ENCODE results near the gene DCUN1D4. TPM values are rescaled to one million over a fixed set of nuclear protein-coding genes. Genes with fewer than 3 reads are reported as not detected.
A peak's percentile ranks its signal among the peaks of the same experiment; 100 is the strongest.

DCUN1D4 gene
- total RNA-seq, 1 experiment from 2014 or later, result 50.2 TPM

GRCh38 chr4:51844153-51845054 is 1.5 kb downstream of the DCUN1D4 start:
- peak overlapping the region; percentile 74 for H3K9ac ChIP-seq (ENCODE audit: low read length)
- H3K27me3 ChIP-seq (ENCODE audit: insufficient read depth, low read length), result no peaks in the 10 kb centered on the region
- H3K36me3 ChIP-seq (ENCODE audit: control insufficient read depth in 1 of 2, insufficient read depth in 2 of 2, low read length in 2 of 2), result 0 out of 4 replicates have a peak, but pooled peaks cover 0 to 4% of the 10 kb centered on the region in 2 experiments
- H3K27ac ChIP-seq (ENCODE audit: low read depth, low read length), result peak overlapping the region; percentile 60
- peaks cover 11 to 15% of the 10 kb centered on the region in 2 experiments; a peak in 3 of 4 replicates for H3K4me1 ChIP-seq (ENCODE audit: control insufficient read depth in 1 of 2, insufficient read depth in 2 of 2, low read length in 2 of 2)
- ATAC-seq, result peak; percentile 54
- no TSS peak for BruUV-seq (replicated peaks)
- ChIA-PET CTCF (no interaction called here), POLR2A (no interaction called here), RAD21 (ENCODE audit: low non-redundant PET in 1 of 2, low total read pairs in 2 of 2, uncharacterized antibody in 2 of 2, unreplicated experiment in 2 of 2) (no interaction called here)
- peak overlapping the region; percentile 94 for H3K4me2 ChIP-seq (ENCODE audit: low read length)
- H3K9me3 ChIP-seq (ENCODE audit: control insufficient read depth in 1 of 2, insufficient read depth in 1 of 2, low read depth in 1 of 2, low read length in 2 of 2), result no peaks in the 10 kb centered on the region
- TF ChIP-seq, protein P1, sequence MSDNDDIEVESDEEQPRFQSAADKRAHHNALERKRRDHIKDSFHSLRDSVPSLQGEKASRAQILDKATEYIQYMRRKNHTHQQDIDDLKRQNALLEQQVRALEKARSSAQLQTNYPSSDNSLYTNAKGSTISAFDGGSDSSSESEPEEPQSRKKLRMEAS (IDR thresholded peaks at IDR 0.05), result peak; percentile 94
- TF ChIP-seq CEBPB (IDR thresholded peaks at IDR 0.05; ENCODE audit: low read depth), result no peak
- no peak for TF ChIP-seq SRF (IDR thresholded peaks at IDR 0.05; ENCODE audit: low read depth)
- TF ChIP-seq ZFX (IDR thresholded peaks at IDR 0.05), result peak; percentile 33; the same call in 1 of the 2 replicates
- no peak for TF ChIP-seq ZNF274 (IDR thresholded peaks at IDR 0.05; ENCODE audit: low read depth, low read length)
- TF ChIP-seq TCF7L2 (IDR thresholded peaks at IDR 0.05; ENCODE audit: borderline replicate concordance, extremely low read depth, insufficient read depth, insufficient read length), result no peak
- 0 out of 2 replicates have a peak, but pooled peaks have one; percentile 13 for TF ChIP-seq SP1 (IDR thresholded peaks at IDR 0.05; ENCODE audit: low read depth)
- TF ChIP-seq SIN3A (IDR thresholded peaks at IDR 0.05; ENCODE audit: low read depth), result peak; percentile 78
- peak; percentile 80 for TF ChIP-seq POLR2A (IDR thresholded peaks at IDR 0.05; ENCODE audit: borderline replicate concordance, extremely low read depth, insufficient read depth, insufficient read length)
- no peak for TF ChIP-seq RAD21 (IDR thresholded peaks at IDR 0.05; ENCODE audit: low read depth)
- TF ChIP-seq POLR2AphosphoS5 (IDR thresholded peaks at IDR 0.05; ENCODE audit: low read depth, low read length), result peak; percentile 82
- no peak for TF ChIP-seq ATF3 (IDR thresholded peaks at IDR 0.05)
- peak; percentile 52 for TF ChIP-seq YY1 (IDR thresholded peaks at IDR 0.05; ENCODE audit: extremely low read depth, insufficient replicate concordance, low read depth, low read length)
- H3K9me2 ChIP-seq (ENCODE audit: insufficient read depth), result no peaks in the 10 kb centered on the region
- intact Hi-C loops (cut with micrococcal nuclease), result no loop called here
- peak overlapping the region; percentile 68 for H3K4me3 ChIP-seq (replicated peaks in 1 of 2; ENCODE audit: low read depth in 1 of 2, low read length in 2 of 2)
- no peaks in the 10 kb centered on the region for H4K20me1 ChIP-seq (ENCODE audit: insufficient read depth)
- DNase-seq (ENCODE audit: low read depth, low spot score), result peak; percentile 83
- H2AFZ ChIP-seq (ENCODE audit: low read depth, low read length, poor library complexity, severe bottlenecking), result no peak overlapping the region
- H3K79me2 ChIP-seq (ENCODE audit: insufficient read depth, low read length), result peaks cover 55% of the 10 kb centered on the region
